GM19328 (cell line): Measurements from ENCODE around the gene RAB11FIP4.

ENCODE experiments used
- ATAC-seq: cut with Tn5 transposase; IDR thresholded peaks from one replicate; pipeline ENCODE4 v1.9.1; 2021; ENCODE audit warnings: mild to moderate bottlenecking, moderate library complexity; ENCODE audit not compliant: unreplicated experiment

The RAB11FIP4 gene

GRCh38 chr17:31404028-31404949 is 12.8 kb downstream of the RAB11FIP4 start:
- ATAC-seq, result no peak

- no peak for ATAC-seq
Measured at GRCh38 chr17:31405890-31406371, 14.5 kb downstream of the RAB11FIP4 start.

- ATAC-seq, result no peak
Measured at GRCh38 chr17:31408586-31408985, 17.1 kb downstream of the RAB11FIP4 start.

GRCh38 chr17:31411707-31412285 is 20.3 kb downstream of the RAB11FIP4 start:
- ATAC-seq, result no peak

GRCh38 chr17:31412511-31412910 is 21.0 kb downstream of the RAB11FIP4 start:
- no peak for ATAC-seq

GRCh38 chr17:31413081-31413799 is 21.8 kb downstream of the RAB11FIP4 start:
- ATAC-seq, result no peak

GRCh38 chr17:31413874-31414549 is 22.5 kb downstream of the RAB11FIP4 start:
- no peak for ATAC-seq

GRCh38 chr17:31414550-31414918 is 23.1 kb downstream of the RAB11FIP4 start:
- no peak for ATAC-seq

GRCh38 chr17:31415004-31415454 is 23.6 kb downstream of the RAB11FIP4 start:
- ATAC-seq, result no peak

GRCh38 chr17:31415640-31416502 is 24.4 kb downstream of the RAB11FIP4 start:
- ATAC-seq, result no peak

- ATAC-seq, result no peak
Measured at GRCh38 chr17:31416503-31416923, 25.0 kb downstream of the RAB11FIP4 start.

- ATAC-seq, result no peak
Measured at GRCh38 chr17:31417051-31417792, 25.7 kb downstream of the RAB11FIP4 start.

GRCh38 chr17:31418773-31419350 is 27.4 kb downstream of the RAB11FIP4 start:
- ATAC-seq, result no peak

- ATAC-seq, result no peak
Measured at GRCh38 chr17:31422443-31422842, 31.0 kb downstream of the RAB11FIP4 start.

GRCh38 chr17:31424944-31425281 is 33.4 kb downstream of the RAB11FIP4 start:
- no peak for ATAC-seq

GRCh38 chr17:31425282-31426040 is 34.0 kb downstream of the RAB11FIP4 start:
- no peak for ATAC-seq

- ATAC-seq, result no peak
Measured at GRCh38 chr17:31427684-31428083, 36.2 kb downstream of the RAB11FIP4 start.

GRCh38 chr17:31428111-31428510 is 36.6 kb downstream of the RAB11FIP4 start:
- ATAC-seq, result no peak
